Karpas-422 (cell line): ENCODE results near the gene KRTAP10-4. TPM values are rescaled to one million over a fixed set of nuclear protein-coding genes. Genes with fewer than 3 reads are reported as not detected.

Source experiments
- DNase-seq: peaks from one replicate; pipeline ENCODE4 v3.0.0-alpha.2; 2015
- H2AFZ ChIP-seq: fragments of 200-600 bp; sonication (generic); 2 replicates; pipeline ENCODE4 v1.6.1; 2014; ENCODE audit warnings: antibody characterized with exemption, low read length, mixed read lengths
- H3K27ac ChIP-seq: fragments of 200-600 bp; sonication (generic); 2 replicates; pipeline ENCODE4 v1.5.1; 2014; ENCODE audit warnings: mild to moderate bottlenecking, low read length, moderate library complexity
- H3K27me3 ChIP-seq: fragments of 200-600 bp; sonication (generic); 2 replicates; pipeline ENCODE4 v1.6.1; 2014; ENCODE audit warnings: low read length, mixed read lengths
- H3K36me3 ChIP-seq: fragments of 200-600 bp; sonication (generic); 2 replicates; pipeline ENCODE4 v1.6.1; 2014; ENCODE audit warnings: low read length, mixed read lengths; ENCODE audit not compliant: insufficient read depth
- H3K4me1 ChIP-seq: fragments of 200-600 bp; sonication (generic); 2 replicates; pipeline ENCODE4 v1.6.1; 2014; ENCODE audit warnings: mild to moderate bottlenecking, low read length, mixed read lengths
- H3K4me2 ChIP-seq: fragments of 200-600 bp; sonication (generic); 2 replicates; pipeline ENCODE4 v1.6.1; 2014; ENCODE audit warnings: low read length, low read depth, mild to moderate bottlenecking; ENCODE audit not compliant: poor library complexity, severe bottlenecking
- H3K4me3 ChIP-seq: fragments of 200-600 bp; sonication (generic); 2 replicates; pipeline ENCODE4 v1.5.1; 2014; ENCODE audit warnings: mild to moderate bottlenecking, antibody characterized with exemption, low read length, mixed read lengths
- H3K79me2 ChIP-seq: fragments of 200-600 bp; sonication (generic); 2 replicates; pipeline ENCODE4 v1.6.1; 2014; ENCODE audit warnings: mild to moderate bottlenecking, low read length, mixed read lengths
- H3K9ac ChIP-seq: fragments of 200-600 bp; sonication (generic); 2 replicates; pipeline ENCODE4 v1.6.0; 2014; ENCODE audit warnings: low read length
- H3K9me2 ChIP-seq: fragments of 200-600 bp; sonication (generic), shearing (Covaris generic); replicated peaks from 2 replicates; pipeline ENCODE4 v1.6.0; 2014; ENCODE audit warnings: mild to moderate bottlenecking, low read length, moderate library complexity; ENCODE audit not compliant: insufficient read depth
- H3K9me3 ChIP-seq: fragments of 300-700, 200-600 bp; sonication (generic); 2 replicates; pipeline ENCODE4 v1.6.1; 2014; ENCODE audit warnings: low read length, mixed read lengths
- H4K20me1 ChIP-seq: fragments of 200-600 bp; sonication (generic); 2 replicates; pipeline ENCODE4 v1.6.1; 2014; ENCODE audit warnings: mild to moderate bottlenecking, antibody characterized with exemption, low read length, low read depth; ENCODE audit not compliant: insufficient read depth
- total RNA-seq: library from RNA; depleted of rRNA; stranded (reverse); fragments of >200 nt; shearing (Covaris generic); gene quantifications from 2 replicates; pipeline ENCODE4 v1.2.3, GENCODE V29; 2014; ENCODE audit warnings: low replicate concordance; rRNA removed

Gene KRTAP10-4
- total RNA-seq, 1 experiment from 2014 or later: not detected

DNA sequence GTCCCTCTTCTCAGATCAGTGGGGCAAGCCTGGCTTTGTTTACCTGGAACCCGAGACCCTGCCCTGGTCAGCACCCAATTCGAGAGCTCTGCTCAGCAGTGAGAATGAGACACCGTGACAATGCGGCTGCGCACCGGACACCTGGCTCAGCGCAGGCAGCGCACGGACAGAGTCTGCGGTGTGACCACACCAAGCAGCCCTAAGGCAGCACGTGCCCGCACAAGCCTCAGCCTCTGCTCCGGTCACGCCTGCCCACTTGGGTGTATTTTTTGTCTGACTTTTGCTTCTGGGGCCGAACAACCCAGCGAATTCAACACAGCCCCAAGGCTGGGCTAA lies 43.0 kb downstream of the KRTAP10-4 start:
- peaks cover 7% of the 10 kb centered on the region for H3K4me1 ChIP-seq
- no peaks in the 10 kb centered on the region for H3K9me2 ChIP-seq
- no peak overlapping the region for H3K4me2 ChIP-seq
- H3K36me3 ChIP-seq: no peaks in the 10 kb centered on the region
- no peaks in the 10 kb centered on the region for H3K27me3 ChIP-seq
- H3K79me2 ChIP-seq: no peaks in the 10 kb centered on the region
- no peak overlapping the region for H2AFZ ChIP-seq
- no peak for DNase-seq
- H4K20me1 ChIP-seq: no peaks in the 10 kb centered on the region
- H3K9ac ChIP-seq: no peak overlapping the region
- no peak overlapping the region for H3K4me3 ChIP-seq
- no peaks in the 10 kb centered on the region for H3K9me3 ChIP-seq
- H3K27ac ChIP-seq: no peak overlapping the region

DNA sequence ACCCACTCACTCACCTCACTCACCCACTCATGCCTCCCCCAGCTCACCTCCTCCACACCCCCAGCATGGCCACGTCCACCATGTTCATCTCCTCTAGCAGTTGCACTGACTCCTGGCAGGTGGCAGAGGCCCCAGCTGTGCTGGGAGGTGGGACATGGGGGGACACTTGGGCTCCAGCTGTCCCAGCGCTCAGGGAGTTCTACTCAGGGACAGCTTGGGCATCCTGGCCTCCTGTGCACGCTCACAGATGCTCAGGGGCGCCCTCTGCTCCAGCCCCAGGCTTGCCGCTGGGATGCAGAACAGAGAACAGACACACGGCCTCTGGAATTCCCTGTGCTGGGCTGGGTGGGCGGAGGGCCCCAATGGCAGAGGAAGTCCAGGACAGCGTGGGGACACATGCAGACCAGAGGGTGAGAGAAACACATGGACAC lies 43.6 kb downstream of the KRTAP10-4 start:
- Histone ChIP-seq H3K27ac (no peak overlapping the region), H3K9ac (no peak overlapping the region), H3K4me3 (no peak overlapping the region), H3K79me2 (no peaks in the 10 kb centered on the region), H4K20me1 (no peaks in the 10 kb centered on the region), H3K9me3 (no peaks in the 10 kb centered on the region), H3K27me3 (no peaks in the 10 kb centered on the region), H3K9me2 (no peaks in the 10 kb centered on the region), H3K36me3 (no peaks in the 10 kb centered on the region), H3K4me2 (no peak overlapping the region), H2AFZ (no peak overlapping the region), H3K4me1 (peaks cover 7% of the 10 kb centered on the region)
- no peak for DNase-seq

DNA sequence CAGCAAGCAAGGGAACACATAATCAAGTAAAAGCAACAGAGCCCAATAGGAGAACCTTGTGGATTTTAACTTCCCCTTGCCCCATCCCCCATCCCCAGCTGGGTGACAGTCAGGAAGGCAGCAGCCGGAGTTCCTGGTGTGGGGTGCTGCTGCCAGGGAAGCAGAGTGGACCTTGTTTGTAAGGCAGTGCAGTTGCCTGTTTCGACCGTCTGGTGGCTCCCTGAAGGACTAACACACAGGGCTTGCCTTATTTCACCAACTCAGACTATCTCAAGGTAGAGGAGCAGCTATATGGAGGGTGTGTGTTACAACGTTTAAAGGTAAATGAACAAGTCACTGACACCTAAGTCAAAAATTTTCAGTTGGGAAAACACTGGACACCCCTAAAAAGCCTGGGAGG lies 45.0 kb downstream of the KRTAP10-4 start:
- Histone ChIP-seq H3K36me3 (no peaks in the 10 kb centered on the region), H3K27ac (no peak overlapping the region), H3K9me2 (no peaks in the 10 kb centered on the region), H3K27me3 (no peaks in the 10 kb centered on the region), H3K9me3 (peaks cover 1% of the 10 kb centered on the region; the same call in 1 of the 2 replicates), H3K4me2 (no peak overlapping the region), H3K4me1 (peaks cover 7% of the 10 kb centered on the region), H3K79me2 (no peaks in the 10 kb centered on the region), H4K20me1 (no peaks in the 10 kb centered on the region), H2AFZ (peak overlapping the region; percentile 83), H3K4me3 (0 out of 2 replicates have a peak overlapping the region, but pooled peaks have one; percentile 18), H3K9ac (no peak overlapping the region)
- DNase-seq: peak; percentile 62

GRCh38 chr21:44618909-44619308 lies 45.4 kb downstream of the KRTAP10-4 start:
- Histone ChIP-seq H3K27me3 (no peaks in the 10 kb centered on the region), H3K9ac (no peak overlapping the region), H3K4me2 (no peak overlapping the region), H3K79me2 (no peaks in the 10 kb centered on the region), H3K9me3 (peaks cover 4% of the 10 kb centered on the region; the same call in 1 of the 2 replicates), H3K36me3 (no peaks in the 10 kb centered on the region), H3K9me2 (no peaks in the 10 kb centered on the region), H3K27ac (no peak overlapping the region), H3K4me3 (0 out of 2 replicates have a peak overlapping the region, but pooled peaks have one; percentile 18), H3K4me1 (peaks cover 7% of the 10 kb centered on the region), H4K20me1 (no peaks in the 10 kb centered on the region), H2AFZ (peak overlapping the region; percentile 83)
- peak; percentile 46 for DNase-seq

- H3K9me3 ChIP-seq: peaks cover 4% of the 10 kb centered on the region; the same call in 1 of the 2 replicates
- no peak overlapping the region for H3K9ac ChIP-seq
- H3K27ac ChIP-seq: no peak overlapping the region
- no peak overlapping the region for H2AFZ ChIP-seq
- no peak overlapping the region for H3K4me3 ChIP-seq
- H4K20me1 ChIP-seq: no peaks in the 10 kb centered on the region
- peaks cover 7% of the 10 kb centered on the region for H3K4me1 ChIP-seq
- no peaks in the 10 kb centered on the region for H3K36me3 ChIP-seq
- no peaks in the 10 kb centered on the region for H3K79me2 ChIP-seq
- H3K27me3 ChIP-seq: no peaks in the 10 kb centered on the region
- H3K4me2 ChIP-seq: no peak overlapping the region
- DNase-seq: no peak
- no peaks in the 10 kb centered on the region for H3K9me2 ChIP-seq
Measured at GRCh38 chr21:44619886-44620285, 46.4 kb downstream of the KRTAP10-4 start.

DNA sequence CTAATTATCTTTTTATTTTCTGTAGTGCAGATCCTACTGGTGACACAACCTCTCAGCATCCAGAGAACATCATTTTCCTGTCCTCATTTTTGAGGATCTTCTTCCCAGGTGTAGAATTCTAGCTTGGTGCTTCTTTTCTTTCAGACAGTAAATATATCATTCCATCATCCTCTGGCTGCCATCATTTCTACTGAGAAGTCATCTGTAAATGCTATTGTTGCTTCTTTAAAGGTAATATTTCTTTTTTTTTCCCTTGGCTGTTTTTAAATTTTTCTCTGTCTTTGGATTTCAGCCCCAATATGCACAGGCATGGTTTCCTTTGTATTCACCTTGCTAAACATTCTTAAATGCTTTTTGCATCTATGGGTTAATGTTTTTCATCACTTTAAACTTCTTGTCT lies 50.0 kb downstream of the KRTAP10-4 start:
- H4K20me1 ChIP-seq: no peaks in the 10 kb centered on the region
- H3K4me2 ChIP-seq: no peak overlapping the region
- H3K27ac ChIP-seq: no peak overlapping the region
- DNase-seq: no peak
- peaks cover 4% of the 10 kb centered on the region for H3K4me1 ChIP-seq
- no peak overlapping the region for H3K9ac ChIP-seq
- H3K9me3 ChIP-seq: peaks cover 4% of the 10 kb centered on the region; the same call in 1 of the 2 replicates
- H3K27me3 ChIP-seq: no peaks in the 10 kb centered on the region
- H3K36me3 ChIP-seq: no peaks in the 10 kb centered on the region
- no peaks in the 10 kb centered on the region for H3K79me2 ChIP-seq
- H3K4me3 ChIP-seq: no peak overlapping the region
- H3K9me2 ChIP-seq: no peaks in the 10 kb centered on the region
- H2AFZ ChIP-seq: no peak overlapping the region

Other genes starting within 250 kb of the KRTAP10-4 start
- gene CFAP410, start 234.3 kb upstream of the KRTAP10-4 start, total RNA-seq: 7.9 and 12.8 TPM in 2 replicates
- 0.90 TPM in 1 of 2 replicates, not detected in the other for gene TRPM2, start 220.1 kb upstream of the KRTAP10-4 start, total RNA-seq
- gene LRRC3, start 118.2 kb upstream of the KRTAP10-4 start, total RNA-seq: not detected in 2 replicates
- gene KRTAP10-1, start 33.5 kb upstream of the KRTAP10-4 start, total RNA-seq: not detected in 2 replicates
- gene KRTAP10-2, start 22.2 kb upstream of the KRTAP10-4 start, total RNA-seq: not detected in 2 replicates
- gene KRTAP10-3, start 14.9 kb upstream of the KRTAP10-4 start, total RNA-seq: not detected in 2 replicates
- gene KRTAP10-5, start 6.9 kb downstream of the KRTAP10-4 start, total RNA-seq: not detected in 2 replicates
- not detected in 2 replicates for gene KRTAP10-6, start 18.8 kb downstream of the KRTAP10-4 start, total RNA-seq
- not detected in 2 replicates for gene KRTAP10-7, start 26.9 kb downstream of the KRTAP10-4 start, total RNA-seq
- gene KRTAP10-8, start 38.4 kb downstream of the KRTAP10-4 start, total RNA-seq: not detected in 2 replicates
- not detected in 2 replicates for gene KRTAP10-9, start 53.4 kb downstream of the KRTAP10-4 start, total RNA-seq
- not detected in 2 replicates for gene KRTAP10-10, start 63.6 kb downstream of the KRTAP10-4 start, total RNA-seq
- not detected in 2 replicates for gene KRTAP10-11, start 72.7 kb downstream of the KRTAP10-4 start, total RNA-seq
- gene KRTAP12-4, start 80.9 kb downstream of the KRTAP10-4 start, total RNA-seq: not detected in 2 replicates
- gene KRTAP12-3, start 84.2 kb downstream of the KRTAP10-4 start, total RNA-seq: not detected in 2 replicates
- not detected in 2 replicates for gene KRTAP12-2, start 93.2 kb downstream of the KRTAP10-4 start, total RNA-seq
- not detected in 2 replicates for gene KRTAP12-1, start 108.4 kb downstream of the KRTAP10-4 start, total RNA-seq
- not detected in 2 replicates for gene KRTAP10-12, start 123.4 kb downstream of the KRTAP10-4 start, total RNA-seq
- not detected in 2 replicates for gene TSPEAR, start 137.8 kb downstream of the KRTAP10-4 start, total RNA-seq
- gene UBE2G2, start 228.1 kb downstream of the KRTAP10-4 start, total RNA-seq: 126 and 148 TPM in 2 replicates
- 70.3 and 80.3 TPM in 2 replicates for gene SUMO3, start 244.3 kb downstream of the KRTAP10-4 start, total RNA-seq